ENCODE measurements around the gene STX10. TPM values are rescaled to one million over a fixed set of nuclear protein-coding genes. Genes with fewer than 3 reads are reported as not detected.

The STX10 gene
- total RNA-seq, 1 experiment from 2014 or later = 19.3 TPM

GRCh38 chr19:13165162-13165997, 15.2 kb upstream of the STX10 start:
- no peaks in the 10 kb centered on the region for H3K9me3 Mint-ChIP-seq (ENCODE audit: unreplicated experiment)
- peaks cover 25% of the 10 kb centered on the region for H3K36me3 Mint-ChIP-seq (ENCODE audit: insufficient read depth, unreplicated experiment)
- ChIA-PET CTCF (interaction anchor here (0.9 kb wide), 1 partner anchor 13 kb away, joined by 3 read pairs; no protein-coding TSS in a partner anchor), POLR2A (interaction anchor here (0.6 to 3.4 kb wide), 5 partner anchors 10 to 498 kb away, joined by 3 to 29 read pairs (median 7); partner anchors contain the start of genes IER2 and STX10)
- Histone ChIP-seq H3K9me3 (no peaks in the 10 kb centered on the region), H3K36me3 (ENCODE audit: control insufficient read depth, insufficient read depth, low read length) (no peaks in the 10 kb centered on the region), H3K4me3 (ENCODE audit: low read depth, low read length) (no peak overlapping the region), H3K4me1 (peaks cover 60% of the 10 kb centered on the region), H3K27me3 (replicated peaks; ENCODE audit: control insufficient read depth, insufficient read depth, low read length) (no peaks in the 10 kb centered on the region)
- peak overlapping the region; percentile 93 for H3K27ac Mint-ChIP-seq (ENCODE audit: unreplicated experiment)
- no peaks in the 10 kb centered on the region for H3K27me3 Mint-ChIP-seq (ENCODE audit: insufficient read depth, unreplicated experiment)
- peak; percentile 25 to 58 for DNase-seq
- no peak for TF ChIP-seq CTCF (IDR thresholded peaks at IDR 0.05; ENCODE audit: insufficient read depth in 1 of 2, low read depth in 1 of 2, low read length in 1 of 2, severe bottlenecking in 1 of 2, unreplicated experiment in 1 of 2)
- H3K4me3 Mint-ChIP-seq (ENCODE audit: unreplicated experiment) = peak overlapping the region; percentile 79
- H3K4me1 Mint-ChIP-seq (ENCODE audit: low read depth, unreplicated experiment) = peaks cover 26% of the 10 kb centered on the region
- intact Hi-C loops (cut with micrococcal nuclease; ENCODE audit: unreplicated experiment) = loop anchor here (2.0 kb wide), 1 partner anchor 15 kb away; the partner anchor contains the start of genes IER2 and STX10
- BruUV-seq (replicated peaks) = no TSS peak

- CTCF ChIA-PET = interaction anchor here (0.9 to 1.8 kb wide), 3 partner anchors 10 to 187 kb away, joined by 3 to 6 read pairs (median 3); no protein-coding TSS in a partner anchor
- peak overlapping the region; percentile 93 for H3K27ac Mint-ChIP-seq (ENCODE audit: unreplicated experiment)
- H3K9me3 ChIP-seq = no peaks in the 10 kb centered on the region
- no peak for TF ChIP-seq CTCF (IDR thresholded peaks at IDR 0.05; ENCODE audit: insufficient read depth in 1 of 2, low read depth in 1 of 2, low read length in 1 of 2, severe bottlenecking in 1 of 2, unreplicated experiment in 1 of 2)
- peak overlapping the region; percentile 79 for H3K4me3 Mint-ChIP-seq (ENCODE audit: unreplicated experiment)
- H3K4me1 Mint-ChIP-seq (ENCODE audit: low read depth, unreplicated experiment) = peaks cover 17% of the 10 kb centered on the region
- H3K4me1 ChIP-seq = peaks cover 52% of the 10 kb centered on the region
- no peaks in the 10 kb centered on the region for H3K27me3 ChIP-seq (replicated peaks; ENCODE audit: control insufficient read depth, insufficient read depth, low read length)
- no TSS peak for BruUV-seq (replicated peaks)
- H3K27me3 Mint-ChIP-seq (ENCODE audit: insufficient read depth, unreplicated experiment) = no peaks in the 10 kb centered on the region
- H3K36me3 Mint-ChIP-seq (ENCODE audit: insufficient read depth, unreplicated experiment) = peaks cover 25% of the 10 kb centered on the region
- H3K4me3 ChIP-seq (ENCODE audit: low read depth, low read length) = peak overlapping the region; percentile 48
- H3K36me3 ChIP-seq (ENCODE audit: control insufficient read depth, insufficient read depth, low read length) = no peaks in the 10 kb centered on the region
- POLR2A ChIA-PET = interaction anchor here (0.6 to 3.4 kb wide), 7 partner anchors 9 to 972 kb away, joined by 3 to 29 read pairs (median 4); partner anchors contain the start of genes IER2, NACC1 and STX10
- no peaks in the 10 kb centered on the region for H3K9me3 Mint-ChIP-seq (ENCODE audit: unreplicated experiment)
- intact Hi-C loops (cut with micrococcal nuclease; ENCODE audit: unreplicated experiment) = loop anchor here (2.0 to 5.0 kb wide), 2 partner anchors 14 to 68 kb away; partner anchors contain the start of genes IER2 and STX10
- peak; percentile 80 to 92 for DNase-seq
Measured at GRCh38 chr19:13164343-13165161, 14.4 kb upstream of the STX10 start.

Data from Caco-2 (cell line).